Measurements from ENCODE around the gene OSMR.

- TF ChIP-seq POLR2A (IDR thresholded peaks at IDR 0.05) (no peak), POLR2AphosphoS5 (IDR thresholded peaks at IDR 0.05) (no peak), EP300 (IDR thresholded peaks at IDR 0.05) (no peak)
- TF ChIP-seq, protein P1, sequence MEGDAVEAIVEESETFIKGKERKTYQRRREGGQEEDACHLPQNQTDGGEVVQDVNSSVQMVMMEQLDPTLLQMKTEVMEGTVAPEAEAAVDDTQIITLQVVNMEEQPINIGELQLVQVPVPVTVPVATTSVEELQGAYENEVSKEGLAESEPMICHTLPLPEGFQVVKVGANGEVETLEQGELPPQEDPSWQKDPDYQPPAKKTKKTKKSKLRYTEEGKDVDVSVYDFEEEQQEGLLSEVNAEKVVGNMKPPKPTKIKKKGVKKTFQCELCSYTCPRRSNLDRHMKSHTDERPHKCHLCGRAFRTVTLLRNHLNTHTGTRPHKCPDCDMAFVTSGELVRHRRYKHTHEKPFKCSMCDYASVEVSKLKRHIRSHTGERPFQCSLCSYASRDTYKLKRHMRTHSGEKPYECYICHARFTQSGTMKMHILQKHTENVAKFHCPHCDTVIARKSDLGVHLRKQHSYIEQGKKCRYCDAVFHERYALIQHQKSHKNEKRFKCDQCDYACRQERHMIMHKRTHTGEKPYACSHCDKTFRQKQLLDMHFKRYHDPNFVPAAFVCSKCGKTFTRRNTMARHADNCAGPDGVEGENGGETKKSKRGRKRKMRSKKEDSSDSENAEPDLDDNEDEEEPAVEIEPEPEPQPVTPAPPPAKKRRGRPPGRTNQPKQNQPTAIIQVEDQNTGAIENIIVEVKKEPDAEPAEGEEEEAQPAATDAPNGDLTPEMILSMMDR (IDR thresholded peaks at IDR 0.05), result no peak
Observed at GRCh38 chr5:38948501-38948900, 102.7 kb downstream of the OSMR start.

Data from upper lobe of left lung (tissue), 4 donors.